Muscle layer of colon (tissue), 2 donors: ENCODE data around the gene GAS2L1.

Source experiments
- H3K27ac ChIP-seq: one replicate; pipeline ENCODE4 v1.7.0; 2013; ENCODE audit warnings: low read depth, mild to moderate bottlenecking, low read length, moderate library complexity
- H3K27me3 ChIP-seq, 2 donors: one replicate each; pipeline ENCODE4 v1.7.0; 2013; ENCODE audit warnings: low read length in 2 of 2, mild to moderate bottlenecking in 2 of 2; ENCODE audit not compliant: insufficient read depth in 2 of 2, control insufficient read depth in 1 of 2
- H3K36me3 ChIP-seq: one replicate; pipeline ENCODE4 v1.7.0; 2013; ENCODE audit warnings: mild to moderate bottlenecking, low read length; ENCODE audit not compliant: insufficient read depth
- H3K4me1 ChIP-seq: one replicate; pipeline ENCODE4 v1.7.0; 2013; ENCODE audit warnings: mild to moderate bottlenecking, low read length; ENCODE audit not compliant: insufficient read depth
- H3K4me3 ChIP-seq, 2 donors: one replicate each; pipeline ENCODE4 v1.7.0; 2013; ENCODE audit warnings: low read length in 2 of 2, low read depth in 1 of 2, mild to moderate bottlenecking in 1 of 2, moderate library complexity in 1 of 2
- H3K9ac ChIP-seq: one replicate; pipeline ENCODE4 v1.7.0; 2013; ENCODE audit warnings: low read length
- H3K9me3 ChIP-seq: one replicate; pipeline ENCODE4 v1.7.0; 2013; ENCODE audit warnings: mild to moderate bottlenecking, low read length
- donor health status: abdominal sarcoma.
- donor health status: Adenocarcinoma of cecum.

GAS2L1 gene

DNA sequence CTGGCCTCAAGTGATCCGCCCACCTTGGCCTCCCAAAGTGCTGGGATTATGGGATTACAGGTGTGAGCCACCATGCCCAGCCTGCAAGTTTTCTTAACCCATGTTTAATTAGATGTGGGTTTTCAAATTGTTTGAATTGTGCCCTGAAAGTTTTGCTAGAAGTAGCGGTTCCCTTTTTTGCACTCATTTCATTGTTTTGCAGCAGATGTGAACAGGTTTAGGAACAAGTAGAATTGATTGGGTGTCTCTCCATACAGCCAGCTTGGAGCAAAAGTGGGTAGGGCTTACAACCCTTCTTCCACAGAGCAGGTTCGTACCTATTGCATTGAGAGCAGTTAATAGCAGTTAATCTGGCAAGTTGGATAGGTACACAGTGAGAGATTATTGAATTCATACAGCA is 22.3 kb upstream of the GAS2L1 start:
- no peak overlapping the region for H3K4me3 ChIP-seq
- H3K9me3 ChIP-seq: no peaks in the 10 kb centered on the region
- H3K36me3 ChIP-seq: peaks cover 89% of the 10 kb centered on the region
- H3K27ac ChIP-seq: no peak overlapping the region
- peaks cover 7% of the 10 kb centered on the region for H3K4me1 ChIP-seq
- H3K9ac ChIP-seq: no peak overlapping the region
- H3K27me3 ChIP-seq: no peaks in the 10 kb centered on the region

DNA sequence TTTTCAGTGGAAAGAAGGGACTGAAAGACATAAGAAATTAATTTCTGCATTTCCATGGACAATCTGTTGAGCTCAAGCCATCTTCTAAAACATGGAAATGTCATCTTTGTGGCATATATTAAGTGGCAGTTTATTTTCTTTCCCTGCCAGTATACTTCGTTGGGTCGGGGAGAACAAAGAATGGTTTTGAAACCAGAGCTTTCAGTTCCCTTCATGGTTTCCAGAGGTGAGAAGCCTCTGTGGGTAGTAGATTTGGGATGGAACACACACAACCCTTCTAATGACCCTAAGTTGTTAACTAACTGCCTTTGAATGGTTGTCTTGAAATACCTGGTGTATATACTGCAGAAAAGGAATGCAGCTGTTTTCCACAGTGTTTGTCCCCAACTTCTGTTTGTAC is 17.6 kb upstream of the GAS2L1 start:
- H3K9ac ChIP-seq: no peak overlapping the region
- H3K4me1 ChIP-seq: peaks cover 20% of the 10 kb centered on the region
- H3K36me3 ChIP-seq: peaks cover 94% of the 10 kb centered on the region
- H3K9me3 ChIP-seq: no peaks in the 10 kb centered on the region
- no peaks in the 10 kb centered on the region for H3K27me3 ChIP-seq
- no peak overlapping the region for H3K4me3 ChIP-seq
- no peak overlapping the region for H3K27ac ChIP-seq

GRCh38 chr22:29290061-29290460 is 16.4 kb upstream of the GAS2L1 start:
- peaks cover 93% of the 10 kb centered on the region for H3K36me3 ChIP-seq
- H3K9ac ChIP-seq: no peak overlapping the region
- H3K27me3 ChIP-seq: no peaks in the 10 kb centered on the region
- H3K9me3 ChIP-seq: no peaks in the 10 kb centered on the region
- H3K4me1 ChIP-seq: peaks cover 20% of the 10 kb centered on the region
- H3K4me3 ChIP-seq: no peak overlapping the region
- no peak overlapping the region for H3K27ac ChIP-seq

DNA sequence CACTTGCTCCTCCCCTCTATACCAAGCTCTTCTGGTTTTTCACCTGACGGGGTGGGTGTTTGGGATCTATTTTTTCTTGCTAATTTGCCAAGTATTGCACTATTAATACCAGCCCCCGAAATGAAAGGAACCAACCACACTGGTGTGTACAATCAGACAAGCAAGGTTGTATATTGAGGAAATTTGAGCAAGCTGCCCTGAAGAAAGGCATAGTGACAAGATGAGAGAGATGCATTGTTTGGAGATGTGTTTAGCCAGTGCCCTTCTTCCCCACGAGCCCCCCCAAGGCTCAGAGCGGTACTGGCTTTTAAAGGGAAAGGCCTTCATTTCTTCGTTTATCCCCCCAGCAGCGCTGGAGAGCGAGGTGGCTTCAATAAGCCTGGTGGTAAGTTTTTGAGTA is 15.2 kb upstream of the GAS2L1 start:
- Histone ChIP-seq H3K36me3 (peaks cover 93% of the 10 kb centered on the region), H3K4me1 (peaks cover 20% of the 10 kb centered on the region), H3K27me3 (no peaks in the 10 kb centered on the region), H3K9me3 (no peaks in the 10 kb centered on the region), H3K27ac (no peak overlapping the region), H3K4me3 (no peak overlapping the region), H3K9ac (no peak overlapping the region)

DNA sequence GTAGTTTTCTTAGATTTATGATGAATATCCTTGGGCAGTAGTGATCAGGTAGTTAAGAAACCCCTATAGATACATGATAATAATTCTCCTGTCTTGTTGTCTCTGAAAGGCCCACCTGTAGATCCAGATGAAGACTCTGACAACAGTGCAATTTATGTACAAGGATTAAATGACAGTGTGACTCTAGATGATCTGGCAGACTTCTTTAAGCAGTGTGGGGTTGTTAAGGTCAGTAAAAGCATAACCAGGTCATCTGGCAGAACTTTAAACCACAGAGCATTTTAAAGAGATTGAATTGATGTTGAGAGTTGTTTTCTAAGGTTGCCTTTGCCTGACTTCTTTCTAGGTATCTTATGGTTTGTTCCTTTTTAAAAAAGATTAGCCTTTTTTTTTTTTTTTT is 14.1 kb upstream of the GAS2L1 start:
- Histone ChIP-seq H3K36me3 (peaks cover 93% of the 10 kb centered on the region), H3K4me1 (peaks cover 20% of the 10 kb centered on the region), H3K9ac (no peak overlapping the region), H3K9me3 (no peaks in the 10 kb centered on the region), H3K4me3 (no peak overlapping the region), H3K27ac (no peak overlapping the region), H3K27me3 (no peaks in the 10 kb centered on the region)

DNA sequence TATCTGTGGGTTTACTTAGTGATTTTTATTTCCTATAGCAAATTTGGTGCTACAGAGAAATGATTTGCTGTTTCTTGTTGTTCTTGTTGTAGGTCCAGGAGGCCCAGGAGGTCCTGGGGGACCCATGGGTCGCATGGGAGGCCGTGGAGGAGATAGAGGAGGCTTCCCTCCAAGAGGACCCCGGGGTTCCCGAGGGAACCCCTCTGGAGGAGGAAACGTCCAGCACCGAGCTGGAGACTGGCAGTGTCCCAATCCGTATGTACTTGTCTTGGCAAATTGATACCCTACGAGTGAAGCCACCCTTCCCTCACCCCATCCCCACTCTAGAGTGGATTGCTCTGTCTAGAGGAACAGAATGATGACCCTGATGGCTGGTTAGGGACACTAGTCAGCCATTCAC is 7.8 kb upstream of the GAS2L1 start:
- no peak overlapping the region for H3K4me3 ChIP-seq
- peaks cover 71% of the 10 kb centered on the region for H3K36me3 ChIP-seq
- no peak overlapping the region for H3K27ac ChIP-seq
- peaks cover 16% of the 10 kb centered on the region for H3K4me1 ChIP-seq
- no peaks in the 10 kb centered on the region for H3K27me3 ChIP-seq
- no peaks in the 10 kb centered on the region for H3K9me3 ChIP-seq
- no peak overlapping the region for H3K9ac ChIP-seq

DNA sequence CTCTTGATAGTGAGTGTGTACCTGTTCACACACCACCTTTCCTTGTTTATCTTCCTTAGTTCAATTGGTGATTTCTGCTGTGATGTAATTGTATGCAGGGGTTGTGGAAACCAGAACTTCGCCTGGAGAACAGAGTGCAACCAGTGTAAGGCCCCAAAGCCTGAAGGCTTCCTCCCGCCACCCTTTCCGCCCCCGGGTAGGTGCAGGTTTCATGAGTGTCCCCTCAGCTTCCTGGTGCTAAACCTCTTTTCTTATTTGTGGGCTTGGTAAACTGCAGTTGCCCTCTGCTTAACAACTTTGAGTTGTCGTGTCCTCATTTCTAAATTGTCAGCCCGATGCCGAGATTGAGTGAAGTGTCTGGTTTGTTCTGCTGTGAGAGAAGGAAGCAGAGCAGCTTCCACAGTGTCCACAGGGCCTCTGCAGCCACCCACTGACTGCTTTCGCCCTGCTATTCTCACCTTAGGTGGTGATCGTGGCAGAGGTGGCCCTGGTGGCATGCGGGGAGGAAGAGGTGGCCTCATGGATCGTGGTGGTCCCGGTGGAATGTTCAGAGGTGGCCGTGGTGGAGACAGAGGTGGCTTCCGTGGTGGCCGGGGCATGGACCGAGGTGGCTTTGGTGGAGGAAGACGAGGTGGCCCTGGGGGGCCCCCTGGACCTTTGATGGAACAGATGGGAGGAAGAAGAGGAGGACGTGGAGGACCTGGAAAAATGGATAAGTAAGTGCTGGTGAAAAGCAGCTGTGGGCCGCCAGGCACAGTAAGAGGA is 7.1 kb upstream of the GAS2L1 start:
- H3K27ac ChIP-seq: no peak overlapping the region
- H3K9ac ChIP-seq: no peak overlapping the region
- H3K4me3 ChIP-seq: no peak overlapping the region
- no peaks in the 10 kb centered on the region for H3K9me3 ChIP-seq
- H3K27me3 ChIP-seq: no peaks in the 10 kb centered on the region
- peaks cover 16% of the 10 kb centered on the region for H3K4me1 ChIP-seq
- H3K36me3 ChIP-seq: peaks cover 65% of the 10 kb centered on the region

DNA sequence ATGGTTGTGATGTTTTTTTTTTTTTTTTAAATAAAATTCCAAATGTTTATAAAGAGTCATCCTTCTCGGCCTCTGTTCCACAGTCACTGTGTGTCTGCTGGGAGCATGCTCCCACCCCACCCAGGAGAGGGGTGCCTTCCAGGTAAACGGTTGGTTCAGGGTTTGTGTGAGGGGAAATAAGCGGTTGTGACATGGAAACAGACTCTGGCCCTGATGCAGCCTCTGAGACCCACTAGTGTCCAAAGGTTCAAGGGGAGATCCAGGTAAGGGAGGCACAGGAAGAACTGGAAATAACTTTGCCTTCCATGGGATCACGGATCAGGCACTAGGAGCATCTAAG is 6.0 kb upstream of the GAS2L1 start:
- no peak overlapping the region for H3K27ac ChIP-seq
- H3K9ac ChIP-seq: no peak overlapping the region
- no peaks in the 10 kb centered on the region for H3K9me3 ChIP-seq
- peaks cover 16% of the 10 kb centered on the region for H3K4me1 ChIP-seq
- peaks cover 56% of the 10 kb centered on the region for H3K36me3 ChIP-seq
- no peak overlapping the region for H3K4me3 ChIP-seq
- no peaks in the 10 kb centered on the region for H3K27me3 ChIP-seq

DNA sequence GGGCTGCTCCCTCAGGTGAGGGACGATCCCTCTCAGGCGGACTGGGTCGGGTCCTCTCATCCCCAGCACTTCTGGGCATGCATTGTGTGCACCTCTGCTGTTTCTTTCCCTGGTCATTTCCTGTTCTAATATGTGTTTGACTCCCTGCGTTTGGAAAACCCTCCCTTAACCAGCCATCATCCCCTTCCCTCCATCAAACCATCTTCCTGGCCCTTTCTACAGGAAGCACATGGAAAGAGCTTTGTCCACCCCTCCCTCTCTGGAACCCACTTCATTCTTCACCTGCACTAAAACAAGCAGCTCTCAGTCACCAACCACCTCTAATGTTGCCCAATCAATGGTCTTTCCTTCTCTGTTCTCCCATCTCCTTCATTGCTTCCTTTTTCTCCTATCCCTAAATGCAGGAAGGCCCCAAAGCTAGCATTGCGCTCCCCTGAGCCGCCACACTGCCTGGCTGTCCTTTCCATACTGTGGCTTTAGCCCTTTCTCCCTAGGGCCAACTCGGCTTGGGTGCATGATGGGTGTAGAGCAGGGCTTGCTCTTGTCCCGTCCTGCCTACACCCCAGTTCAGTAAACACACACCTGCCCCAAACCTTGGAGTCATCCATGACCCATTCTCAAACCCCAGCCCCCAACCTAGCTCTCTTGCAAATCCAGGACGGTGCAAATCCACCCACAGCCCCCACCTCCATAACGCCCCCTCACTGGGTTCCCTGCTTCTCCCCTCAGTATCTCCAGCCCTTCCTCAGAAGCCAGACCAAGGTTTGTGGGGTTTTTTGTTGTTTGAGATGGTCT is 5.4 kb upstream of the GAS2L1 start:
- Histone ChIP-seq H3K36me3 (peaks cover 50% of the 10 kb centered on the region), H3K9ac (no peak overlapping the region)

GRCh38 chr22:29301716-29302401 is 4.6 kb upstream of the GAS2L1 start:
- Histone ChIP-seq H3K9me3 (no peaks in the 10 kb centered on the region), H3K27me3 (no peaks in the 10 kb centered on the region), H3K4me3 (no peak overlapping the region), H3K4me1 (peaks cover 16% of the 10 kb centered on the region), H3K36me3 (peaks cover 41% of the 10 kb centered on the region), H3K9ac (no peak overlapping the region), H3K27ac (no peak overlapping the region)

More for the DNA sequence above, 5.4 kb upstream of the GAS2L1 start:
- H3K27me3 ChIP-seq: no peaks in the 10 kb centered on the region
- no peak overlapping the region for H3K4me3 ChIP-seq
- H3K9me3 ChIP-seq: no peaks in the 10 kb centered on the region
- peaks cover 16% of the 10 kb centered on the region for H3K4me1 ChIP-seq
- H3K27ac ChIP-seq: no peak overlapping the region

- H3K4me1 ChIP-seq: peaks cover 17% of the 10 kb centered on the region
- H3K4me3 ChIP-seq: no peak overlapping the region
- H3K36me3 ChIP-seq: peaks cover 37% of the 10 kb centered on the region
- H3K27ac ChIP-seq: no peak overlapping the region
- no peaks in the 10 kb centered on the region for H3K9me3 ChIP-seq
- no peaks in the 10 kb centered on the region for H3K27me3 ChIP-seq
- no peak overlapping the region for H3K9ac ChIP-seq
Observed at GRCh38 chr22:29302402-29302680, 4.1 kb upstream of the GAS2L1 start.
